HG03103 (cell line): ENCODE measurements around the gene PRXL2C.
"Not testable (repeated sequence)": the region's sequence is repeated elsewhere in the genome, so short reads cannot be mapped to it uniquely, and the experiment has no call there.

Experiments used
- ATAC-seq: cut with Tn5 transposase; IDR thresholded peaks from one replicate; pipeline ENCODE4 v1.9.1; 2021; ENCODE audit warnings: low read depth; ENCODE audit not compliant: unreplicated experiment

PRXL2C gene

DNA sequence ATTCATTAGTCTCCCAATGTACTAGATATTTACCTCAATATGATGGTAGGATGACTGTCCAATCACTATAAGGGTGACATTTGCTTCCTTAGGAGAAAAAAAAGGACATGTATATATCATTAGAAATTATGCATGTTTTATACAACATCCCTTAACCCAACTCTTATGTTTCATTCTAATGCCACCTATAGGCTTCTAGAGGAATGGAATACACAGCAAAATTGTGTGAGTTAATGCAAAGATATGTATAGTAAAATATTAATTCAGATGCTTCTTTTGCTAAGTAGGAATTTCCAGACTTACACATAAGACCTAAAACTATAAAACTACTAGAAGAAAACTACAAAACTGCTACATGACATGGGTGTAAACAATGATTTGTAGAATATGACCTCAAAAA lies 3.5 kb downstream of the PRXL2C start:
- ATAC-seq = no peak

DNA sequence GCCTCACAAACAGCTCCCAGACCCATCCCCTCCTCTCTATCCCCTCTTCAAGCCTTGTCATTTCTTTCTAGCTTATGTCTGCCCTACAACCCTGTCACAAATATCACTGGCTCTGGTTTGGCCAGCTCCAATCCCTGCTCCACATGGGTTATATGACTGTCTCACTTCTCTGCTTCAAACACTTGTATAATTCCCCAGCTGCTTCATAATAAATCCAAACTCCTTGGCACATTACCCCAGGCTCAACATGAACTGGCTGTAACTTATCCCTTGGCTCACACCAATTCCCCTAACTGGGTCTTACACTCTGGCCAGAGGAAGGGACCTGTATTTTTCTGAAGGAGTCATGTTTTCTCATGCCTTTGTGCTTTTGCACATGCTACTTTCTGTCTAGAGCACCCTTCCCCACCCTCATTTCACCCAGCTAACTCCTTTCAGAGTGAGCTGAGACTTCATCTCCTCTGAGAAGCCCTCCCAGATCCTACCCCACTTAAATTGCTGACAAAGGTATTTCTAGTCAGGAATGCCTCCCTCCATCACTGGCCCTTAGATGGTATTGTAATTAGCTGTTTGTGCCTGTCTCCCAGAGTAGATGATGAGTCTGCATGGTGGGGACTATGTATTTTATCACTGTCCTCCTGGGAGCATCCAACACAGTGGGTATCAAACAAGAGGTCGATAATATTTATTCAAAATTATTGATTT lies 5.3 kb downstream of the PRXL2C start:
- ATAC-seq = no peak

DNA sequence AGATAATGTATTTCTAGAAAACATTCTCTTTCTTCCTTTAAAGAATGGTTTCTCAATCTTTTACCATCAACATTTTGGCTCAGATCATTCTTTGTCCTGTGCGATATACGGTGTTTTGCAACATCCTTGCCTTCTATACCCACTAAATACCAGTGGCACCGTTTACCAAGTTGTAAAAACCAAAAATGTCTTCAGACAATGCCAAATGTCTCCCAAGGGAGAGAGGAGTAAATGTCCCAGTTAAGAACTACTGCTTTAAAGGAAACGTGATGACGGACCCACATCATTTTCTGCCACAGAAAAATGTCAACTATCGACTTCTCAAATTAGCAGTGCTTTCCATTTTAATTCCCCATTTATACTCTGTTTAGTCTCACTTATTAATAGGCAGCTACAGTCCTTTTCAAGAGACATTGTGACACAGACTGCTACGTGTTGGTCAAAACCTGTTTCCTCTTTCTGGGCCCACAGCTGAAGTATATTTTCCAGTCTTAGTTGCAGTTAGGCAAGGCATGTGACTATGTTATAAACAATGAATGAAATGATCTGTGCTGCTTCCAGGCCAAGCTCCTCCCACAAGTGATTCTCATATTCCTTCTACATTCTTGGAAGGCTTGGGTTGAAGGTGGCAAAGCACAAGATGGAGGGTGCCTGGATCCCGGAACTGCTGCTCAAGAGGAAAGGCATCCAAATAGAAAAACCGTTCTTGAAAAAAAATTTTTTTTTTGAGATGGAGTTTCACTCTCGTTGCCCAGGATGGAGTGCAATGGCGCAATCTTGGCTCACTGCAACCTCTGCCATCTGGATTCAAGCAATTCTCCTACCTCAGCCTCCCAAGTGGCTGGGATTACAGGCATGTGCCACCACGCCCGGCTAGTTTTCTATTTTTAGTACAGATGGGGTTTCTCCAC lies 8.8 kb downstream of the PRXL2C start:
- no peak for ATAC-seq

DNA sequence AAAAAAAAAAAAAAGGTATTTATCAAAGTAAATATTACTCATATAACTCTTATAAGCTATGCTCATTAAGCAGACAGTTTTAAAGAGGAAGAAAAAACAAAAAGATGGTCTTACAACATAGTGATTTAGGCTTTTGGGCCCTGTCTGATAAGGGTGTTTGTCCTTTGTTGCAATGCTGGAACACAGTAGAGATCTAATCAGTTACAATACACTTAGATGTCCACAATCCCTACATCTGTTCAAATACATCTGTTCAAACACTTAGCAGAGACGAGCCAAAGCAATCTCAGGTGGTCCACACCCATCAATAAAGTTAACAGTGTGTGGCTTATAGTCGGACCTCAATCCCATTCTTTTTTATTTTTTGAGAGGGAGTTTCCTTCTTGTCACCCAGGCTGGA lies 11.0 kb downstream of the PRXL2C start:
- no peak for ATAC-seq

DNA sequence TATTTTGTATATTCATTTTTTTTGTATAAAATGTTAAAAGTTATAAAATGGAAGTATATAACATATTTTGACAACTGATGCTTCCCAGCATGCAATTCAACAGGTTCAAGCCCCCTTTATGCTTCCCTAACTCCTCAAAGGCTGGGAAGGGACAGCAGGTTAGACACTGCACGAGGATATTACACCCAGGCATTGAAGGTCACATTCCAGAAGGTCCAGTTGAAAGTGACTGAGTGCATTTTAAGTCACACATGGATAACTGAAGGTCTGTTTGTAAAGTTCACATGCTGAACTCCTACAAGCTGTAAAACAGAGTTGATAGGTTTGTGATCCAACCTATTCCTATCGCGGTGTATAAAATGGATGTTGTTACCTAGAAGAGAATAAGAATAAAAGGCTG lies 13.6 kb downstream of the PRXL2C start:
- no peak for ATAC-seq

DNA sequence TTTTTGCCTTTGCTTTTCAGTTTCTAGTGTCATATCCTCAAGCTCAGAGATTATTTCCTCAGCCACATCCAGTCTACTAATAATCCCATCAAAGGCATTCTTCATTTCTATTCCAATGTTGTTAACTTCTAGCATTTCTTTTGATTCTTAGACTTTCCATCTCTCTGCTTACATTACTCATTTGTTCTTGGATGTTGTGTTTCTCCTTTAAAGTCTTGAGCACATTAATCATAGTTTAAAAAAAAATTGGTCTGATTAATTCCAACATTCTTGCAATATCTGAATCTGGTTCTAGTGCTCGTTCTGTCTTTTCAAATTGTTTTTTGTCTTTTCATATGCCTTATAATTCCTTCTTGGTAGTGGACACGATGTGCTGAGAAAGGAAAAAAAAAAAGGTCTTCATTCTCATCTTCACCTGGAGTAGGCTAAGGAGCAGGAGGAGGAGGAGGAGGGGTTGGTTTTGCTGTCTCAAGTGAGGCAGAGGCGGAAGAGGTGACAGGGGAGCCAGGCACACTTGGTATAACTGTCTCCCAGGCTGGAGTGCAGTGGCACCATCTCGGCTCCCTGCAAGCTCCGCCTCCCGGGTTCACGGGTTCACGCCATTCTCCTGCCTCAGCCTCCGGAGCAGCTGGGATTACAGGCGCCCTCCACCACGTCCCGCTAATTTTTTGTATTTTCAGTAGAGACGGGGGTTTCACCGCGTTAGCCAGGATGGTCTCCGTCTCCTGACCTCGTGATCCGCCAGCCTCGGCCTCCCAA lies 16.3 kb downstream of the PRXL2C start:
- ATAC-seq = no peak

DNA sequence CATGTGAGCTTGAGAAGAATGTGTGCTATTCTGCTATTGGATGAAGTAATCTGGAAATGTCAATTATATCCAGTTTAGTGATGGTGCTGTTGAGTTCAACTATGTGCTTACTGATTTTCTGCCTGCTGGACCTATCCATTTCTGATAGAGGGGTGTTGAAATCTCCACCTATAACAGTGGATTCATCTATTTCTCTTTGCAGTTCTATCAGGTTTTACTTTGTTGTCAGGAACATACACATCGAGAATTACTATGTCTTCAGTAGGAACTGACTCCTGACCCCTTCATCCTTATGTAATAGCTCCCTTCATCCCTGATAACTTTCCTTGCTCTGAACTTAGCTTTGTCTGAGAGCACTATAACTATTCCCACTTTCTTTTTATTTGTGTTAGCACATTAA lies 18.7 kb downstream of the PRXL2C start:
- ATAC-seq = no peak

DNA sequence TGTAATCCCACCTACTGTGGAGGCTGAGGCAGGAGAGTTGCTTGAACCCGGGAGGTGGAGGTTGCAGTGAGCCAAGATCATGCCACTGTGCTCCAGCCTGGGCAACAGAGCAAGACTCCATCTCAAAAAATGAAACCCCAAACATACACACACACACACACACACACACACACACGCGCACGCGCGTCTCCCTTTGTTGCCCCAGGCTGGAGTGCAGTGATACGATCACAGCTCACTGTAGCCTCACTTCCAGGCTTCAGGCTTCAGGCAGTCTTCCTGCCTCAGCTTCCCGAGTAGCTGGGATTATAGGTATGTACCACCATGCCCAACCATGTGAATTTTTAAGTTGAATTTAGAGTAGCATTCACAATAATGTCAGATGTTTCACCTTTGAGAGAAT lies 21.5 kb downstream of the PRXL2C start:
- not testable (repeated sequence) for ATAC-seq

DNA sequence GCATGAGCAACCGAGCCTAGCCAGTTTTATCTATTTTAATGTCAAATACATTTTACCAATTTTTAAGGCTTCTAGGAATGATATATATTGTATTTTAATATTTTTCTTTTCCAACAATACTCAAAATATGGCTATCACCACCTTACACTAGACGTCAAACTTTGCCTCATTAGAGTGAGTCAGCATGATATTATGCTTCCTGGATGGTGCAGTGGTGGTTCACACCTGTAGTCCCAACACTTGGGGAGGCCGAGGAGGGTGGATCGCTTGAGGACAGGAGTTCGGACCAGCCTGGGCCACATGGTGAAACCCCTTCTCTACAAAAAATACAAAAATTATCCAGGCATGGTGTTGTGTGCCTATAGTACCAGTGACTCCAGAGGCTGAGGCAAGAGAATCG lies 28.2 kb downstream of the PRXL2C start:
- ATAC-seq = no peak

DNA sequence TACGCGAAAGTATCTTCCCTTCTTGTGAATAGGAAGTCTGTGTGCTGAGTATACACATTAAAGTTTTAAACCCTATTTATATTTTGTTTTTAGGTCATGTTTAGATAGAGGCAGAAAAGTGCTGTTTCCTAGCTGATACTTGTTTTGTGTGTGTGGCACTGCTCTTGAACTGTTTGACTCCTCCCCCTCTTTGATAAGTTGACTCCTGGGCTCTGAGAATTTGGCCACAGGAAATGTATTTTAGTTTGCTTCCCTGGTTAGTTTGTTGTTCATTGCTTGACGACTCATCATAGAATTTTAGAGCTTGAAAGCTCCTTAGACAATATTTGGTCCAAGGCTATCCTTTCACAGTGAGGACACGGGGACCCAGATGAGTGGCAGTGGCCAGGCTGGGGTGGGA lies 33.5 kb downstream of the PRXL2C start:
- ATAC-seq = no peak

DNA sequence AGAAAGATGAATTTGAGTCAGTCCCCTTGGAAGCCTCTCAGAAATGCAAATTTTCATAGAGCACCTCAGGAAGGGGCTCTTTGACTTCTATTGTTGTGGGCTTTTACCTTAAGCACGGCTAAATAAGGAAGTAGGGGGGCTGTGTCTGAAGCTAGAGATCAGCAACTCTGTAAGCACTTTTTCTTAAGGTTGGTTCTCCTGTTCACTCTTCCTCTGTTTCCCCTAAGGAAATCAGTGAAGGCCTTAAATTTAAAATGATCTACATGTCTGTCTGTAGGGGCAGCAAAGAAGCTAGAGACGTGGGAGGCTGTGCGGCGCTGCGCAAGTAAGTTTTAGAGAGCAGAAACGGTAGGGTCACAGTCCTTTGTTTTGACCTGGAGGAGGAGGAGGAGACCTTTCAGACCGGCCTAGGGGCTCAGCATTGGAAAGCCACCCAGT lies 34.3 kb downstream of the PRXL2C start:
- ATAC-seq = no peak

DNA sequence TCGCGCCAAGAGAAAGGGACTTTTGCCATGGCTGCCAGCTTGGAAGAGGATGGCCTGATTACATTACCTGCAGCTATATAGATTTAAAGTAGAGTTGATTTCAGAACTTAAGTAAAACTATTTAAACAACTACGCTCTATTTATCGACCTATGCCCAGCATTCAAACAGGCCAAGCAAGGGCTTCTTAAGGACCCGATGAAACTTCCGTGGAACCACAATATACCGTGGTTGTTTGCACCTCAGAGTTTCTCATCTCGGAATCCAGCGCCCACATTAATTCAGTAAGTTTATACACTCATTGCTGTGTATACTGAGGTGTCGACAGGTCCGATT lies 35.0 kb downstream of the PRXL2C start:
- ATAC-seq = no peak

DNA sequence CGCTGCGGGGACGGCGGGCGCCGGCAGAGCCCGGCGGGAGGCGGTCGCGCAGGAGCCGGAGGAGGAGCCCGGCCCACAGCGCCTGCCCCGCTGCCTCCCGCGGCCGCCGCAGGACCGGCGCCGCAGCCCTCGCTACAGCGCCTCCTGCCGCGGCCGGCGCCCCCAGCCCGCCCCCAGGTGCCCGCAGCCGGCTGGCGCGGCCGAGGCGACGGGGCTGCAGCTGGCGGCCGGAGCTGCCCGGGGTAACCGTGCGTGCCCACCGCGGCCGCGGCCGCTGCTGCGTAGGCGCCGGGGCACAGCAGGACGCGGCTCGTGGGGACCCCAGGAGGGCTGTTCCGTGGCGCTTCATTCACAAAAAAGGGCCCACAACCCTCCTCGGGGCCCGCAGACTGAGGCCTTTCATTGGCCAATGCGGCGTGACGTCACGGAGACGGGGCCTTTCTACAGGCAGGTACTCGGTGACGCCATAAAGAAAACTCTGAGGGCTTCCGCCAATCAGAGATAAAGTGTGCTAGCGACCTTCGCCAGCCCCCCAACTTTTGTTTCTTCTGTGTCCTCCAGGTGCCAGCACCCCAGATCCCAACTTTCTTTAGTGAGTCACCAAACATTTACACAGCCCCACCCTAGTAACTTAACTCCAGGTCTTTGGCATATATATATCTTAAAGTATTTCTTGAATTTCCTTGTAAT lies 35.5 kb downstream of the PRXL2C start, which contains the start of gene CDC14B:
Gene CDC14B, minus strand, starts transcription at position 353 of the 690 bp plus-strand sequence. CDS start 465 bp downstream, outside the sequence.
- ATAC-seq = no peak

DNA sequence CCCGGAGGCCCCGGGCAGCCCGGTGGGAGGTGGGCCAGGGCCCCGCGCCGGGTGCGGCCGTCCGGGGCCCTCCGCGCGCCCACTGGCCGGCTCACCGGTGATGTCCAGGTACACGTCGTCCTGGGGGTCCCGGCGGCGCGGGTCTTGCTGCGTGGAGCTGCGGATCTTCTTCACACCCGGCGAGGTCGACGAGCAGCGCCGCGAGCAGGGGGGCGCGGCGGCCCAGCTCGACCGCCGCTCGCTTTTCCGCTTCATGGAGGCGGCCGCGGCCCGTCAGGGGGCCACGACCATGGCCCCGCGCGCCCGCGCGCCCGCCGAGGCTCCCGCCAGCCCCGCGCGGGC lies 36.0 kb downstream of the PRXL2C start:
- ATAC-seq = no peak

DNA sequence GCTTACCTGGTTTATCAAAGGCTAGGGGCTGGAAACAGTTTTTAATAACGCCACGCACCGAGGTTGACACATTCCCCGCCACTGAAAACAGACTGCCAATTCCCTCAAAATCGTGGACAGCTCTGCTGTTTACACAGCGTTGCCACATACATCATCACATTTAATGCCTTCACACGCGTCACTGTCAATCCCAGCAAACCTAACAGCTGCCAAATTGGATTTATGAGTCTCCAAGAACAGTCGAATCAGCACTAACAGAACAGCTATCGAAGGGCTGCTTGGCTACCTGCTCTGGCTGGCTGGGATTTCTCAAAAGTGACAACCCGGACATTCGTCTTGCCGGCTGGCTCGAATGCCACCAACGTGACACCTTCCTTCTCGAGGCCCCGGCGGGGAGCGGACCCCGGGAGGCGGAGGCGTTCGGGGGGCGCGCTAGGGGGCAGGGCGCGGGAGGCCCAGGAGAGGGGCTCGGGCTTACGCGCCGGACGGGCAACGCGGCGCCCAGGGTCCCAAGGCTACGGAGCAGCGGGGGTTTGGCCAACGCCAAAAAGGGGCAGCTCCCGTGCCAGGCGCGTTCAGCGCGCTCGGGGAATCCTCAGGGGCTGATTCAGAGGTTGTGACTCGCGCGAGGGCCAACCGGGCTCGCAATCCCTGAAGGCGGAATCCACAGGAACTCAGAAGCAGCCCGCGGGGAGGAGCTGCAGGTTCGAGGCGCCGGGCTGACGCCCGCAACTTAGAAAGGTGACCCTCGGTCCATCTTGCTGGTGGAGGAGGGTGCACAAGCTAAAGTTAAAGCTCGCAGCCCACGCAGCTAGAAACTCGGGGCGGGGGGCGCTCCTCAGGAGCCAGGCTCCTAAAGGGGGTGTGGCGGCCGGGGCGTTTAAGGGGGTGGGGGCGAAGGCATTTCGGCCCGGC lies 36.7 kb downstream of the PRXL2C start:
- no peak for ATAC-seq

DNA sequence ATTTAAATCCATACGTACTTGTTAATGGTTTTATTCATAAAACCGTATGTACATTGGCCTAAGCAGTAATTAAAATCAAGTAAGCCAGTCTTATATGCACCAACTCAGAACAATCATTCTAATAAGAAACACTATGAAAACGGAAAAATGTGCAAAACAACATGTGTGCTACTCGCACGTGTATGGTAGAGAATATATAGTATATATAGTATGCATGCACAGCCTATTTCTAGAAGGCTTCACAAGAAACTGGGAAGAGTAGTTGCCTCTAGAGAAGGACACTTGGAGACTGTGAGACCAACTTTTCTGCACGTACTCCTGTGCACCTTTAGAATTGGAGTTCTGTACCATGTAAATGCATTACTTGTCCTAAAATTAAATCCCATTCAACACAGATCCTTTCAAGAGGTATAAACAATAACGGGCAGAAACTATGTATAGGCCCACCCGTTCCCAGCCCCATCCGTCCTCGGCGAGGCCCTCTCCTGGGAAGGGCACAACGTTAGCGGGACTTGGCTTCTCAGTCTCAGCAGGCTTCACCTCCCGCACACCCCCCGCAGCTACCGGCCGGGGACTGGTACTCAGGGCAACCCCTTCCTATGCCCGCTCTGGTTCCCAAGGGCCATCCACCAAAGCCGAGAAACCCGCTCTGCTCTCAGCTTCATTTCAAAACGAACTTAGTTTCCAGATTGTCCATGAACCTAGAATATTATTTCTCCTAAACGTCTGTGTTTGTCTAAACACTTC lies 37.5 kb downstream of the PRXL2C start:
- ATAC-seq = no peak

DNA sequence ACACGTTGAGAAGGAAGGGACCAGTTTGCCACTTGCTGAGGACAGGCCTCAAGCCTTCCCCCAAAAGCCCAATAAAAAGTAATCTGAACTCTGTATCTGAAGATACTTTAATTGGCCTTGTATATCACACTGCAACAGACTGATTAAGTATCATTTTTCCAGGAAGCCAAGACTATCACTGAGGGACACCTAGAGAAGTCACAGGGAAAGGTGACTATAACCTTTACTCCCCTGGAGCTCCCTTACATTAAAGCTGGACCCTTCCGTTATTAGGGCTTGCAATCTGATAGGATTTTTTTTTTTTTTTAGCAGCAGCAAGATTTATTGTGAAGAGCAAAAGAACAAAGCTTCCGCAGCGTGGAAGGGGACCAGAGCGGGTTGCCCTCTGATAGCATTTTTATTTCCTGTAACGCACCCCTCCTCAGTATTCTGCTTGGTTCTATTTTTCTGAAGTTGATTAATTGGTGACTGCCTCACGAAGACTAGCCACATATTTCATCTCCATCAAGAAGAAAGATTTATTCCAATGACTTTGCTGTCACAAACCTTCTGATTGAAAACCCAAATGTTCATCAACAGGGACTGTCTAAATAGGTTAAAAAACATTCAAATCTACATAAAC lies 38.2 kb downstream of the PRXL2C start:
- no peak for ATAC-seq

DNA sequence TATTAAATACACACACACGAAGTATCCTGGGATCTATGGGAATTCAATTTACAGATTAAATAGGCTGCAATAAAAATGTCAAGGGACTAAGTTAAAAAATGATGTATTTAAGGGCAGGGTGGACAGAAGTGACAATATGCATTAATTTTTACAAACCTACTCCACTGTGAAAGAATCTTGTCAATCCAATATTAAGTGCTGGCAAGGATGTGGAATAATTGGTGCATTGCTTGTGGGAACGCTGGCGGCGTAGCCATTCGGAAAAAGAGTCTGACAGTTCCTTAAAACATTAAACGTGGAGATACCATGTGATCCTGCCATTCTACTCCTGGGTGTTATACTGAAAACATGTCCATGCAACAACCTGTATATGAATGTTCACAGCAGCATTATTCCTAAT lies 39.7 kb downstream of the PRXL2C start:
- ATAC-seq = no peak

DNA sequence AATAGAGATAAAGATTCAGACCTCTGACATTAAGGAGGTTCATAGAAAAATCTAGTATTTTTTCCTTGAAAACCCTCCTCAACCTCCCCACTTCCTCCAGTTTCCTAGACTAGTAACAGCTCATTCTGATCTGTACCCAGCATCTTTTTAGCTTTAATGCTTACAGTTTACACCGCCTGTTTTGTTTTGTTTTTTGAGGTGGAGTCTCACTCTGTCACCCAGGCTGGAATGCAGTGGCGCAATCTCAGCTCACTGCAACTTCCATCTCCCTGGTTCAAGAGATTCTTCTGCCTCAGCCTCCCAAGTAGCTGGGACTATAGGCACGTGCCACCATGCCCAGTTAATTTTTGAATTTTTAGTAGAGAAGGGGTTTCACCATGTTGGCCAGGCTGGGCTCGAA lies 40.5 kb downstream of the PRXL2C start:
- ATAC-seq = not testable (repeated sequence)
